ENCODE results near the gene SPAG7. TPM values are rescaled to one million over a fixed set of nuclear protein-coding genes. Genes with fewer than 3 reads are reported as not detected.
A peak's percentile ranks its signal among the peaks of the same experiment; 100 is the strongest.

The SPAG7 gene
- total and polyA plus RNA-seq, 2 of the 8 experiments (the other 6 are each of a cell fraction or from before 2014, with no cell fraction given): 74.2 to 81.9 TPM

- peak overlapping the region; percentile 93 to 96 for H3K4me2 ChIP-seq (ENCODE audit: insufficient read depth in 1 of 2, low read depth in 2 of 2, low read length in 2 of 2)
- H4K91ac ChIP-seq (replicated peaks; ENCODE audit: insufficient read length, low read length): no peak overlapping the region
- H3K79me1 ChIP-seq (ENCODE audit: low read depth, low read length): peaks cover 9% of the 10 kb centered on the region
- peak overlapping the region; percentile 85 to 94 (median 90) for H3K4me3 ChIP-seq (ENCODE audit: extremely low read depth in 1 of 4, insufficient read depth in 2 of 4, low read depth in 3 of 4, low read length in 4 of 4)
- ChIA-PET CTCF (ENCODE audit: partially characterized antibody) (interaction anchor here (0.7 to 5.9 kb wide), 12 partner anchors 10 to 207 kb away, joined by 3 to 26 read pairs (median 4); partner anchors contain the start of genes CHRNE, ENO3, MED11 and SPAG7), POLR2A (ENCODE audit: partially characterized antibody) (interaction anchor here (0.9 to 27.4 kb wide), 15 partner anchors 10 to 131 kb away, joined by 3 to 987 read pairs (median 9); partner anchors contain the start of genes C17orf107, CAMTA2, CHRNE and ENO3)
- no peak overlapping the region for H2BK120ac ChIP-seq (replicated peaks; ENCODE audit: low read depth, low read length)
- H2AFZ ChIP-seq (ENCODE audit: low read length): no peak overlapping the region
- H3K14ac ChIP-seq (ENCODE audit: insufficient read length): no peak overlapping the region
- no peaks in the 10 kb centered on the region for H3K27me3 ChIP-seq (replicated peaks in 1 of 4; ENCODE audit: control insufficient read depth in 3 of 4, extremely low read depth in 1 of 4, insufficient read depth in 3 of 4, low read length in 3 of 4)
- H2BK15ac ChIP-seq (ENCODE audit: low read length): 0 out of 2 replicates have a peak overlapping the region, but pooled peaks have one; percentile 46
- peaks cover 15% of the 10 kb centered on the region; the same call in 1 of the 2 replicates for H3K23me2 ChIP-seq (ENCODE audit: low read depth, low read length)
- peak overlapping the region; percentile 97 for H2BK5ac ChIP-seq (ENCODE audit: low read depth, low read length)
- TF ChIP-seq EZH2 (IDR thresholded peaks at IDR 0.05; ENCODE audit: low read depth, low read length, severe bottlenecking): no peak
- 0 out of 2 replicates have a peak, but pooled peaks have one; percentile 3 for TF ChIP-seq KDM5A (IDR thresholded peaks at IDR 0.05; ENCODE audit: low read length)
- H3K23ac ChIP-seq (ENCODE audit: insufficient read length): no peak overlapping the region
- no peaks in the 10 kb centered on the region for H3K9me3 ChIP-seq (ENCODE audit: insufficient read depth in 2 of 2, low read depth in 1 of 2, low read length in 1 of 2)
- H3K27ac ChIP-seq (ENCODE audit: low read depth, low read length): peak overlapping the region; percentile 88
- no peak for FAIRE-seq
- H3K4me1 ChIP-seq (replicated peaks in 1 of 4; ENCODE audit: control insufficient read depth in 3 of 4, insufficient read depth in 4 of 4, low read length in 3 of 4): peaks cover 0 to 11% (median 7%) of the 10 kb centered on the region in 4 experiments; a peak in 5 of 7 replicates
- peak overlapping the region; percentile 61; the same call in 1 of the 2 replicates for H2AK5ac ChIP-seq (ENCODE audit: low read depth, low read length)
- DNase-seq (ENCODE audit: low read depth in 1 of 2, low spot score in 2 of 2): no peak
- H2BK12ac ChIP-seq (ENCODE audit: low read depth, low read length): peak overlapping the region; percentile 39; the same call in 1 of the 2 replicates
- H4K8ac ChIP-seq (ENCODE audit: extremely low read depth, insufficient read depth, low read length): peak overlapping the region; percentile 92; the same call in 1 of the 2 replicates
- peak overlapping the region; percentile 68 to 93 (median 86) for H3K9ac ChIP-seq (replicated peaks in 1 of 4; ENCODE audit: extremely low read depth in 1 of 4, low read depth in 3 of 4, low read length in 3 of 4)
- H4K20me1 ChIP-seq (replicated peaks in 1 of 2; ENCODE audit: control insufficient read depth in 1 of 2, insufficient read depth in 2 of 2, low read length in 2 of 2): peaks cover 0 to 6% of the 10 kb centered on the region in 2 experiments
- peaks cover 13 to 29% (median 20%) of the 10 kb centered on the region in 4 experiments for H3K36me3 ChIP-seq (ENCODE audit: control insufficient read depth in 2 of 4, insufficient read depth in 4 of 4, low read length in 3 of 4)
- H4K5ac ChIP-seq (ENCODE audit: insufficient read length, low read depth, low read length): no peak overlapping the region
- H3K79me2 ChIP-seq (ENCODE audit: control insufficient read depth in 1 of 2, insufficient read depth in 2 of 2, low read length in 2 of 2): peaks cover 0 to 30% of the 10 kb centered on the region in 2 experiments; a peak in 3 of 4 replicates
- peak overlapping the region; percentile 41 for H3K18ac ChIP-seq (ENCODE audit: extremely low read depth, low read length)
- no peak overlapping the region for H2BK20ac ChIP-seq (ENCODE audit: low read length)
- H3K56ac ChIP-seq (replicated peaks; ENCODE audit: insufficient read length, low read depth, low read length): peak overlapping the region; percentile 50
- 72% methylated on average over 19 of the region's 19 CpGs; no CpG with 5 or more reads in 1 of the 2 experiments for WGBS, 2 experiments (ENCODE audit: extremely low coverage in 1 of 2, insufficient coverage in 1 of 2, insufficient read length in 1 of 2, insufficient replicate concordance in 2 of 2, low coverage in 1 of 2, low lambda C conversion rate in 2 of 2, missing lambda C conversion rate in 1 of 2)
- H3K4ac ChIP-seq (replicated peaks; ENCODE audit: insufficient read length, low read depth, low read length): peak overlapping the region; percentile 0
Observed at GRCh38 chr17:4938688-4939545, 28.7 kb downstream of the SPAG7 start.
